Measurements from ENCODE around the gene PSMG2. TPM values are rescaled to one million over a fixed set of nuclear protein-coding genes. Genes with fewer than 3 reads are reported as not detected.
"Not testable (repeated sequence)": the region's sequence is repeated elsewhere in the genome, so short reads cannot be mapped to it uniquely, and the experiment has no call there.

Gene PSMG2
- total RNA-seq, 1 donor from 2014 or later: 67.4 TPM

DNA sequence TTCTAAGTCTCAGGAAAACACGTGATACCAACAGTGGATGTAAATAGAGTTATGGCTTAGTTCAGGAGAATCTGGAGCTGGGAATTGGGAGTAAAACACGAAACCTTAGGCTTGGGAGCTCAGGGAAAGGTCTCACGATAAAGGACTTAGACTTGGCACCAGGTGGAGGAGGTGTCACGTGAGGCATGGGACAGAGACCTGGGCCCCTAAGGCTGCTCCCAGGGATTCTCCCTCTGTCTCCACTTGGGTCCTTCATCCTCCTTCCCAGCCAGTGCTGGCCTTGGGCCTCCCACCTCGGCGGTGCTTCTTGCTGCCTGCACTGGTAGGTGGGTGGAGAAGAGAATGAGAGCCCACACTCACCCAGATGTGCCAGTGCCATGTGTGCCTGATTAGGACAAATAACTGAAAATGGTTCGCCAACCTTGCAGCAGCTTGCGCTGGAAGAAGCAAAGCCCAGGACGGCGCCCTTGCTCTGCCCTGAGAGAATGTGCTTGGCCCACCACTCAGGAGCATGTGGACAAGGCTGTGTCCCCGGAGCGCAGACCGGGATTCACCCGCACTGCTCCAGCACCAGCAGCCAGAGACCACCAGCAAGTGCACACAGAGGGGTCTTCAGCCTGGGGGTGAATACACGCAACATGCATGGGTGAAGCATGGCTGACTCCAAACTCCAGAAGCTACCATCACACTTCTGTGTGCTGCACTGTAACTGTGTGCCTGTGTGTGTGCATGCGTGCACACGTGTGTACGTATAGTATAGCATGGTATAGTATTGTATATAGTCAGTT, 48.1 kb downstream of the PSMG2 start:
- no peak for ATAC-seq (ENCODE audit: low read depth)
- Mint-ChIP-seq H3K36me3 (ENCODE audit: low read depth) (no peaks in the 10 kb centered on the region), H3K27me3 (peaks cover 20% of the 10 kb centered on the region), H3K9me3 (no peaks in the 10 kb centered on the region), H3K4me1 (peaks cover 17% of the 10 kb centered on the region), H3K27ac (no peak overlapping the region), H3K4me3 (no peak overlapping the region)
- intact Hi-C loops (cut with micrococcal nuclease): no loop called here
- TF ChIP-seq, protein P1, sequence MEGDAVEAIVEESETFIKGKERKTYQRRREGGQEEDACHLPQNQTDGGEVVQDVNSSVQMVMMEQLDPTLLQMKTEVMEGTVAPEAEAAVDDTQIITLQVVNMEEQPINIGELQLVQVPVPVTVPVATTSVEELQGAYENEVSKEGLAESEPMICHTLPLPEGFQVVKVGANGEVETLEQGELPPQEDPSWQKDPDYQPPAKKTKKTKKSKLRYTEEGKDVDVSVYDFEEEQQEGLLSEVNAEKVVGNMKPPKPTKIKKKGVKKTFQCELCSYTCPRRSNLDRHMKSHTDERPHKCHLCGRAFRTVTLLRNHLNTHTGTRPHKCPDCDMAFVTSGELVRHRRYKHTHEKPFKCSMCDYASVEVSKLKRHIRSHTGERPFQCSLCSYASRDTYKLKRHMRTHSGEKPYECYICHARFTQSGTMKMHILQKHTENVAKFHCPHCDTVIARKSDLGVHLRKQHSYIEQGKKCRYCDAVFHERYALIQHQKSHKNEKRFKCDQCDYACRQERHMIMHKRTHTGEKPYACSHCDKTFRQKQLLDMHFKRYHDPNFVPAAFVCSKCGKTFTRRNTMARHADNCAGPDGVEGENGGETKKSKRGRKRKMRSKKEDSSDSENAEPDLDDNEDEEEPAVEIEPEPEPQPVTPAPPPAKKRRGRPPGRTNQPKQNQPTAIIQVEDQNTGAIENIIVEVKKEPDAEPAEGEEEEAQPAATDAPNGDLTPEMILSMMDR (IDR thresholded peaks at IDR 0.05): no peak
- ChIA-PET POLR2A (no interaction called here), CTCF (interaction anchor here (1.8 kb wide), 1 partner anchor 183 kb away, joined by 6 read pairs; no protein-coding TSS in a partner anchor)
- no peak for DNase-seq

DNA sequence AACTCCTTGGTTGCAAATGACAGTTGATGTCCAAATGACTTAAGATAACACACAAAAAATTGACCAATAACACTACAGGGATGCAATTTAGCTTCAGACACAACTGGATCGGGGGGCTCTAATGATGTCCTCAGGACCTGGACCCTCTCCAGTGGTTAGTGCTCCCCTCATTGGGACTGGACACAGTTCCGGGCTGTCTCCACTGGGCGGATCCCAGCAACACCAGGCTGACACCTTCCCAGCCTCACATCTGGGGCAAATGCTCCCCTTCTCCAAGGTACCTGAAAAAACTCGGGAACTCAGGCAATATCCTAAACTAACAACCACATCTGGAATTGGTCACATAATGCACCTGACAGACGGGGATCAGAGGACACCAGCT, 48.7 kb downstream of the PSMG2 start:
- Mint-ChIP-seq H3K27me3 (peaks cover 20% of the 10 kb centered on the region), H3K4me1 (peaks cover 17% of the 10 kb centered on the region), H3K4me3 (no peak overlapping the region), H3K36me3 (ENCODE audit: low read depth) (no peaks in the 10 kb centered on the region), H3K9me3 (no peaks in the 10 kb centered on the region), H3K27ac (no peak overlapping the region)
- ChIA-PET POLR2A (no interaction called here), CTCF (no interaction called here)
- TF ChIP-seq, protein P1 (IDR thresholded peaks at IDR 0.05): no peak
- intact Hi-C loops (cut with micrococcal nuclease): no loop called here
- ATAC-seq (ENCODE audit: low read depth) (no peak), DNase-seq (no peak)

DNA sequence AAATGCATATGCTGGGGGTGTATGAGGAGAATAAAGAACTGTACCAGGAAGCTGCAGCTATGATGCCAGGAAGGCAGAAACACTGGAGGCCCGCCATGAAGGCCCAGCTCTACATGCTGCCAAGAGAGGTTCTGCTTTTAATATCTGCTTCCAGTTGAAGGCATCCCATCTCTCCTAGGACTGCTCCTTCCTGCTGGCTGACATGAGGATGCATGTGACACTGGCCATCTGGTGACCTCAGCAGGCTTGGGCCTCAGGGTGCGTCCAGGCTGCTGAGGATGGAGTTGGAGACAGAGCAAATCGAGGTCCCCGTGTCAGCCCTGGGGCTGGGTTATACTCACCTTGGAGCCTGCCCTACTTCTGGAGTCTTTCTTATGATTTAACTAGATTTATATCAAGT, 49.0 kb downstream of the PSMG2 start:
- POLR2A ChIA-PET: no interaction called here
- H3K27ac Mint-ChIP-seq: no peak overlapping the region

DNA sequence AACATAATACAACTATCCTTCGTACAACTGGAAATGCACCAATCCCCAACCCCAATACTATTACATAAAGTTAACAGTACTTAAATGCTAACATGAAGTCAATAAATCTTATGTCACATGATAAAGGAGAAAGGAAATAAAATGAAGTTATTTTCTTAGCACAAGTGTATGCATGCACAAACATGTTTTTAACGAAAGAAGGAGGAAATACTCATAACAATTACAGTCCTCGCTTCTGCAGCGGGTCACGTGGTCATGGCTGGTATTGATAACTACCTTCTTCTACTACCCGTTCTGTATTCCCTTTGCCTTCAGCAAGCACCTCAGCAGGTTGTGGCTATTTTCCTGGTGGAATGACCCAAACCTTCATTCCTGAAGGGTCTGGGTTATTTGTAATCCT, 51.7 kb downstream of the PSMG2 start:
- DNase-seq: no peak

More for the DNA sequence above, 49.0 kb downstream of the PSMG2 start:
- TF ChIP-seq, protein P1 (IDR thresholded peaks at IDR 0.05): no peak
- no peak for DNase-seq
- intact Hi-C loops (cut with micrococcal nuclease): no loop called here
- no peaks in the 10 kb centered on the region for H3K9me3 Mint-ChIP-seq
- CTCF ChIA-PET: no interaction called here
- H3K27me3 Mint-ChIP-seq: peaks cover 20% of the 10 kb centered on the region
- H3K4me1 Mint-ChIP-seq: peaks cover 17% of the 10 kb centered on the region
- H3K4me3 Mint-ChIP-seq: no peak overlapping the region
- no peak for ATAC-seq (ENCODE audit: low read depth)
- H3K36me3 Mint-ChIP-seq (ENCODE audit: low read depth): no peaks in the 10 kb centered on the region

DNA sequence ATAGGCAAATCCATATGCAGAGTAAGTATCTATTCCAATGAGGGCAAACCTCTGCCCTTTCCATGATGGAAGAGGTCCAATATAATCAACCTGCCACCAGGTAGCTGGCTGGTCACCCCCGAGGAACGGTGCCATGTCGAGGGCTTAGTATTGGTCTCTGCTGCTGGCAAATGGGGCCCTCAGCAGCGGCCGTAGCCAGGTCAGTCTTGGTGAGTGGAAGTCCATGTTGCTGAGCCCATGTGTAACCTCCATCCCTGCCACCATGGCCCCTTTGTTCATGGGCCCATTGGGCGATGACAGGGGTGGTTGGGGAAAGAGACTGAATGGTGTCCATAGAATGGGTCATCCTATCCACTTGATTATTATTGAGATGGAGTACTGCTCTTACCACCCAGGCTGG, 52.8 kb downstream of the PSMG2 start:
- DNase-seq; CTCF ChIA-PET; intact Hi-C loops (cut with micrococcal nuclease); H3K27me3 Mint-ChIP-seq; ATAC-seq (ENCODE audit: low read depth); H3K27ac Mint-ChIP-seq; H3K4me1 Mint-ChIP-seq; POLR2A ChIA-PET; H3K9me3 Mint-ChIP-seq; H3K4me3 Mint-ChIP-seq; H3K36me3 Mint-ChIP-seq (ENCODE audit: low read depth): not testable (repeated sequence)

More for the DNA sequence above, 51.7 kb downstream of the PSMG2 start:
- Mint-ChIP-seq H3K4me1 (peaks cover 13% of the 10 kb centered on the region), H3K9me3 (no peaks in the 10 kb centered on the region), H3K27me3 (peaks cover 14% of the 10 kb centered on the region), H3K36me3 (ENCODE audit: low read depth) (no peaks in the 10 kb centered on the region), H3K27ac (no peak overlapping the region), H3K4me3 (no peak overlapping the region)
- CTCF ChIA-PET: no interaction called here
- ATAC-seq (ENCODE audit: low read depth): no peak
- intact Hi-C loops (cut with micrococcal nuclease): no loop called here
- POLR2A ChIA-PET: no interaction called here
- TF ChIP-seq, protein P1 (IDR thresholded peaks at IDR 0.05): no peak

DNA sequence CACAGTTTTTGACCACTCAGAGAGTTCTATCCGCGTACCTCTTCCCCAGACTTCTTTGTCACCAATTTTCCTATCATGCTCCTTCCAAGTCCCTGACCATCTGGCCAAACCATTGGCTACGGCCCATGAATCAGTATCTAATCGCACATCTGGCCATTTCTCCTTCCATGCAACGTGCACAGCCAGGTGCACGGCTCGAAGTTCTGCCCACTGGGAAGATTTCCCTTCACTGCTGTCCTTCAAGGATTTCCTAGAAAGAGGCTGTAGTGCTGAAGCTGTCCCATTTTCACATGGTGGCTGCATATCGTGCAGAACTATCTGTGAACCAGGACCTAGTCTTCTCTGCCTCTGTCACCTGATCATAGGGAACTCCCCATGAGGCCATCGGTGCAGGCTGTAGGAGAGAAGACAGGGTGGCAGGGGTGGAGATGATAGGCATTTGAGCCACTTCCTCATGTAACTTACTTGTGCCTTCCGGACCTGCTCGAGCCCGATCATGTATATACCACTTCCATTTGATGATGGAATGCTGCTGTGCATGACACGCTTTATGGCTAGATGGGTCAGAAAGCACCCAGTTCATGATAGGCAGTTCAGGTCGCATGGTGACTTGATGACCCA, 53.9 kb downstream of the PSMG2 start:
- intact Hi-C loops (cut with micrococcal nuclease); H3K4me3 Mint-ChIP-seq: not testable (repeated sequence)

DNA sequence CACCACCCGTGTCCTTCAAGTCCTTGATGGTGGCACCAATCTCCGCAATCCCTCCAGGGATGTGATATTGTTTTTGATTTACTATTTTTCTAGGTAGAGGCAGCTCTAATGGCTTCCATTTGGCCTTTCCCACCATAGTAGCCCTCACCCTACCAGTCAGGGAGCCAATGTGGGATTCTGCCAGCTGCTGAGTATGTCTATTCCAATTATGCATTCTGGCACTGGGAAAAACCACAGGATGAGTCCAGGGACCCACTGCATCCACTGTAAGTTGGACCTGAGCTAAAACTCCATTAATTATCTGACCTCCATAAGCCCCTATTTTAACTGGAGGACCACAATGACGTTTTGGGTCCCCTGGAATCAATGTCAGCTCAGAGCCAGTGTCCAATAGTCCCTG, 55.7 kb downstream of the PSMG2 start:
- DNase-seq; intact Hi-C loops (cut with micrococcal nuclease); ATAC-seq (ENCODE audit: low read depth); CTCF ChIA-PET; H3K36me3 Mint-ChIP-seq (ENCODE audit: low read depth); POLR2A ChIA-PET; H3K27me3 Mint-ChIP-seq; H3K9me3 Mint-ChIP-seq; H3K4me3 Mint-ChIP-seq; H3K4me1 Mint-ChIP-seq; H3K27ac Mint-ChIP-seq: not testable (repeated sequence)

More for the DNA sequence above, 53.9 kb downstream of the PSMG2 start:
- ATAC-seq (ENCODE audit: low read depth); H3K27me3 Mint-ChIP-seq; CTCF ChIA-PET; H3K36me3 Mint-ChIP-seq (ENCODE audit: low read depth); DNase-seq; H3K27ac Mint-ChIP-seq; H3K4me1 Mint-ChIP-seq; H3K9me3 Mint-ChIP-seq; POLR2A ChIA-PET: not testable (repeated sequence)

Data from activated B cell treated with CpG ODN at 0.5 μM for 24 hours (primary cell).